GDM1 (cell line): ENCODE results near the gene COX19.

Experiments
- DNase-seq: peaks from one replicate; lab custom pipeline; 2025; lab: John Stamatoyannopoulos, UW

The COX19 gene

GRCh38 chr7:978049-978346 lies 2.6 kb upstream of the COX19 start:
- no peak for DNase-seq

- no peak for DNase-seq
Observed at GRCh38 chr7:977326-978048, 2.1 kb upstream of the COX19 start.

GRCh38 chr7:976901-977325 lies 1.6 kb upstream of the COX19 start:
- DNase-seq = no peak

GRCh38 chr7:975702-976473 lies 539 bp upstream of the COX19 start:
- DNase-seq = no peak

GRCh38 chr7:974172-974571 lies 1.2 kb downstream of the COX19 start:
- DNase-seq = no peak

GRCh38 chr7:973312-973711 lies 2.0 kb downstream of the COX19 start:
- no peak for DNase-seq

- DNase-seq = no peak
Observed at GRCh38 chr7:972676-973309, 2.6 kb downstream of the COX19 start.

- DNase-seq = no peak
Observed at GRCh38 chr7:972110-972509, 3.2 kb downstream of the COX19 start.

- DNase-seq = no peak
Observed at GRCh38 chr7:970744-971143, 4.6 kb downstream of the COX19 start.

GRCh38 chr7:969403-969802 lies 5.9 kb downstream of the COX19 start:
- no peak for DNase-seq

- no peak for DNase-seq
Observed at GRCh38 chr7:968205-969105, 6.9 kb downstream of the COX19 start.

- DNase-seq = no peak
Observed at GRCh38 chr7:967361-968082, 7.8 kb downstream of the COX19 start.

- no peak for DNase-seq
Observed at GRCh38 chr7:966291-967069, 8.9 kb downstream of the COX19 start.

- DNase-seq = no peak
Observed at GRCh38 chr7:964401-965231, 10.7 kb downstream of the COX19 start.

GRCh38 chr7:963236-964078 lies 11.9 kb downstream of the COX19 start:
- DNase-seq = no peak

- no peak for DNase-seq
Observed at GRCh38 chr7:962401-963081, 12.8 kb downstream of the COX19 start.

GRCh38 chr7:961546-962400 lies 13.6 kb downstream of the COX19 start:
- DNase-seq = no peak
